ENCODE measurements around the gene GLYATL3. TPM values are rescaled to one million over a fixed set of nuclear protein-coding genes. Genes with fewer than 3 reads are reported as not detected.

Gene GLYATL3
- total RNA-seq, 1 experiment from 2014 or later: not detected

- DNase-seq (ENCODE audit: low spot score): no peak
These were observed 15.1 kb downstream of the GLYATL3 start for GRCh38 chr6:49514571-49515484.

GRCh38 chr6:49515485-49516146 is 15.9 kb downstream of the GLYATL3 start:
- no peak for DNase-seq (ENCODE audit: low spot score)

GRCh38 chr6:49516147-49516505 is 16.4 kb downstream of the GLYATL3 start:
- DNase-seq (ENCODE audit: low spot score): no peak

GRCh38 chr6:49517919-49518318 is 18.2 kb downstream of the GLYATL3 start:
- DNase-seq (ENCODE audit: low spot score): no peak

- DNase-seq (ENCODE audit: low spot score): no peak
These were observed 19.9 kb downstream of the GLYATL3 start for GRCh38 chr6:49519660-49520059.

GRCh38 chr6:49522710-49523593 is 23.2 kb downstream of the GLYATL3 start:
- DNase-seq (ENCODE audit: low spot score): no peak

- no peak for DNase-seq (ENCODE audit: low spot score)
These were observed 24.2 kb downstream of the GLYATL3 start for GRCh38 chr6:49523901-49524300.

GRCh38 chr6:49524541-49524940 is 24.8 kb downstream of the GLYATL3 start:
- DNase-seq (ENCODE audit: low spot score): no peak

GRCh38 chr6:49526598-49526997 is 26.9 kb downstream of the GLYATL3 start:
- no peak for DNase-seq (ENCODE audit: low spot score)

GRCh38 chr6:49527320-49527719 is 27.6 kb downstream of the GLYATL3 start:
- no peak for DNase-seq (ENCODE audit: low spot score)

- DNase-seq (ENCODE audit: low spot score): no peak
These were observed 28.8 kb downstream of the GLYATL3 start for GRCh38 chr6:49528571-49528970.

GRCh38 chr6:49530141-49530776 is 30.5 kb downstream of the GLYATL3 start:
- no peak for DNase-seq (ENCODE audit: low spot score)

GRCh38 chr6:49531774-49532569 is 32.2 kb downstream of the GLYATL3 start:
- peak; percentile 87 for DNase-seq (ENCODE audit: low spot score)

GRCh38 chr6:49535795-49536194 is 36.1 kb downstream of the GLYATL3 start:
- DNase-seq (ENCODE audit: low spot score): no peak

GRCh38 chr6:49539102-49539501 is 39.4 kb downstream of the GLYATL3 start:
- no peak for DNase-seq (ENCODE audit: low spot score)

- peak; percentile 24 for DNase-seq (ENCODE audit: low spot score)
These were observed 40.9 kb downstream of the GLYATL3 start for GRCh38 chr6:49540614-49541013.

- peak; percentile 96 for DNase-seq (ENCODE audit: low spot score)
These were observed 41.5 kb downstream of the GLYATL3 start for GRCh38 chr6:49541210-49541724.

- DNase-seq (ENCODE audit: low spot score): peak; percentile 57
These were observed 42.2 kb downstream of the GLYATL3 start for GRCh38 chr6:49541936-49542335.

- no peak for DNase-seq (ENCODE audit: low spot score)
These were observed 43.5 kb downstream of the GLYATL3 start for GRCh38 chr6:49543087-49543858.

GRCh38 chr6:49546331-49546730 is 46.6 kb downstream of the GLYATL3 start:
- DNase-seq (ENCODE audit: low spot score): no peak

Data from H4 (cell line).